SU-DHL-6 (cell line): ENCODE results near the gene SPECC1.

Experiments used
- CTCF ChIP-seq: fragments of 200-600 bp; sonication (generic); IDR thresholded peaks from one replicate; pipeline ENCODE4 v1.5.1; 2017; ENCODE audit warnings: antibody characterized with exemption, mild to moderate bottlenecking, low read length, moderate library complexity; ENCODE audit not compliant: insufficient read depth, poor library complexity, severe bottlenecking
- EZH2phosphoT487 ChIP-seq: fragments of 200-600 bp; sonication (generic), shearing (Covaris generic); conservative IDR thresholded peaks from 2 replicates; pipeline ENCODE4 v1.6.1; 2018; ENCODE audit warnings: mild to moderate bottlenecking, antibody characterized with exemption, low read length, moderate library complexity, mixed read lengths

DNA sequence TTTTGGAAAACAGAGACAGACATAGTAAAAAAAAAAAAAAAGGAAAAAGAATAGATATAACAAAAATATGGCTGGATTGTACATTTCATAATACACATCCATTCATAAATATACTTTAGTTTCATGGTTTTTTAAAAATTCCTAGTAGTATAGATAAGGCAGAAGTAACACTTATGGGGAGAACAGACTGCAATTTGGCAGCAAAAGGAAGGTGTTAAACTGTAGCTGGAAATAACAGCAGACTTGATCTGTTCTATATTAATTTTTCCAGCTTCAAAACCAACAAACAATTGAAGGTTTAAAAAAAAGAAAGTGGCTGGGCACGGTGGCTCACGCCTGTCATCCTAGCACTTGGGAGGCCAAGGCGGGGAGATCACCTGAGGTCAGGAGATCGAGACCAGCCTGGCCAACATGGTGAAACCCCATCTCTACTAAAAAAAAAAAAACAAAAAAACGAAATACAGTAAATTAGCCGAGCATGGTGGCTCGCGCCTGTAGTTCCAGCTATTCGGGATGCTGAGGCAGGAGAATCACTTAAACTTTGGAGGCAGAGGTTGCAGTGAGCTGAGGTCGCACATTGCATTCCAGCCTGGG, 191.8 kb downstream of the SPECC1 start:
- TF ChIP-seq CTCF, result no peak
- no peak for TF ChIP-seq EZH2phosphoT487
